Measurements from ENCODE around the gene LRRC26.

Gene LRRC26

GRCh38 chr9:137169896-137170358 lies at the start of gene LRRC26:
Gene LRRC26 (minus strand): TSS chr9:137170051. CDS start chr9:137169943, 108 bp downstream.
- DNase-seq (ENCODE audit: low read depth), result peak; percentile 33
- H3K4me3 ChIP-seq (ENCODE audit: low read depth, low read length), result peak within 1 kb of the TSS; percentile 64
- no peak for TF ChIP-seq CTCF (IDR thresholded peaks at IDR 0.05; ENCODE audit: control insufficient read depth, extremely low read depth, insufficient read depth)

- no peak for TF ChIP-seq CTCF (IDR thresholded peaks at IDR 0.05; ENCODE audit: control insufficient read depth, extremely low read depth, insufficient read depth)
- DNase-seq (ENCODE audit: low read depth), result no peak
- peak overlapping the region; percentile 73 for H3K4me3 ChIP-seq (ENCODE audit: low read depth, low read length)
These were observed 49.0 kb upstream of the LRRC26 start for GRCh38 chr9:137218754-137219271.

- peak overlapping the region; percentile 73 for H3K4me3 ChIP-seq (ENCODE audit: low read depth, low read length)
- no peak for DNase-seq (ENCODE audit: low read depth)
- no peak for TF ChIP-seq CTCF (IDR thresholded peaks at IDR 0.05; ENCODE audit: control insufficient read depth, extremely low read depth, insufficient read depth)
These were observed 48.4 kb upstream of the LRRC26 start for GRCh38 chr9:137218212-137218753.

GRCh38 chr9:137217276-137218211 lies 47.7 kb upstream of the LRRC26 start:
- DNase-seq (ENCODE audit: low read depth), result peak; percentile 90
- H3K4me3 ChIP-seq (ENCODE audit: low read depth, low read length), result peak overlapping the region; percentile 73
- peak; percentile 30 for TF ChIP-seq CTCF (IDR thresholded peaks at IDR 0.05; ENCODE audit: control insufficient read depth, extremely low read depth, insufficient read depth)

- no peak for DNase-seq (ENCODE audit: low read depth)
- H3K4me3 ChIP-seq (ENCODE audit: low read depth, low read length), result peak overlapping the region; percentile 73
- no peak for TF ChIP-seq CTCF (IDR thresholded peaks at IDR 0.05; ENCODE audit: control insufficient read depth, extremely low read depth, insufficient read depth)
These were observed 46.5 kb upstream of the LRRC26 start for GRCh38 chr9:137216188-137216965.

GRCh38 chr9:137215196-137215986 lies 45.5 kb upstream of the LRRC26 start:
- TF ChIP-seq CTCF (IDR thresholded peaks at IDR 0.05; ENCODE audit: control insufficient read depth, extremely low read depth, insufficient read depth), result no peak
- H3K4me3 ChIP-seq (ENCODE audit: low read depth, low read length), result no peak overlapping the region
- no peak for DNase-seq (ENCODE audit: low read depth)

Data from LNCaP clone FGC (cell line).